Smooth muscle cell (in vitro differentiated cells): ENCODE measurements around the gene MKKS. TPM values are rescaled to one million over a fixed set of nuclear protein-coding genes. Genes with fewer than 3 reads are reported as not detected.

ENCODE experiments used
- DNase-seq: peaks from one replicate; lab custom pipeline; 2025; ENCODE audit not compliant: unreplicated experiment; lab: John Stamatoyannopoulos, UW
- H2AFZ ChIP-seq: fragments of 200-600 bp; sonication (generic); 2 replicates; pipeline ENCODE4 v1.6.0; 2016; ENCODE audit warnings: antibody characterized with exemption, low read depth, mild to moderate bottlenecking
- H3F3A ChIP-seq: fragments of 200-600 bp; sonication (generic); 2 replicates; pipeline ENCODE4 v1.6.0; 2017; ENCODE audit warnings: antibody characterized with exemption, low read depth
- H3K27ac ChIP-seq: fragments of 200-600 bp; sonication (generic); 2 replicates; pipeline ENCODE4 v1.5.1; 2016; ENCODE audit warnings: low read depth, mild to moderate bottlenecking
- H3K27me3 ChIP-seq: fragments of 200-600 bp; sonication (generic); 2 replicates; pipeline ENCODE4 v1.6.1; 2016; ENCODE audit warnings: low read depth, mild to moderate bottlenecking
- H3K36me3 ChIP-seq: fragments of 200-600 bp; sonication (generic); 2 replicates; pipeline ENCODE4 v1.5.1; 2016; ENCODE audit warnings: low read depth
- H3K4me1 ChIP-seq: fragments of 200-600 bp; sonication (generic); 2 replicates; pipeline ENCODE4 v1.5.1; 2016; ENCODE audit warnings: low read depth
- H3K4me2 ChIP-seq: fragments of 200-600 bp; sonication (generic); 2 replicates; pipeline ENCODE4 v1.6.0; 2016; ENCODE audit warnings: mild to moderate bottlenecking
- H3K4me3 ChIP-seq: fragments of 200-600 bp; sonication (generic); 2 replicates; pipeline ENCODE4 v1.5.1; 2016; ENCODE audit warnings: mild to moderate bottlenecking
- H3K79me2 ChIP-seq: fragments of 200-600 bp; sonication (generic); 2 replicates; pipeline ENCODE4 v1.6.0; 2016; ENCODE audit warnings: low read depth, mild to moderate bottlenecking
- H3K9ac ChIP-seq: fragments of 200-600 bp; sonication (generic); 2 replicates; pipeline ENCODE4 v1.6.0; 2016; ENCODE audit warnings: low read depth
- H3K9me3 ChIP-seq: fragments of 200-600 bp; sonication (generic); replicated peaks from 2 replicates; pipeline ENCODE4 v1.5.1; 2016; ENCODE audit warnings: low read depth
- H4K20me1 ChIP-seq: fragments of 200-600 bp; sonication (generic); 2 replicates; pipeline ENCODE4 v1.6.0; 2016; ENCODE audit warnings: low read depth
- CTCF ChIP-seq: fragments of 200-600 bp; sonication (generic); IDR thresholded peaks from 2 replicates; pipeline ENCODE4 v1.5.1; 2017; ENCODE audit warnings: borderline replicate concordance, mild to moderate bottlenecking, antibody characterized with exemption; ENCODE audit not compliant: insufficient read depth, poor library complexity, severe bottlenecking
- WGBS: methylation state at CpG from one replicate; pipeline ENCODE4 v1.1.7; 2016; ENCODE audit warnings: low lambda C conversion rate; 5-methylcytosine and 5-hydroxymethylcytosine counted together
- polyA plus RNA-seq: library from polyadenylated mRNA; unstranded; fragments of >200 nt; fragmentation: Nextera tagmentation; extraction: Ambion mirVana; gene quantifications from 2 replicates; pipeline ENCODE4 v1.2.1, GENCODE V29; 2016
- total RNA-seq: library from RNA; depleted of rRNA; stranded (reverse); fragments of >200 nt; gene quantifications from 2 replicates; pipeline ENCODE4 v1.2.3, GENCODE V29; 2014

Gene MKKS
- total and polyA plus RNA-seq, 2 experiments from 2014 or later = 15.6 to 19.8 TPM

- Histone ChIP-seq H3K4me1 (peaks cover 54% of the 10 kb centered on the region), H3K79me2 (no peaks in the 10 kb centered on the region), H4K20me1 (no peaks in the 10 kb centered on the region), H2AFZ (no peak overlapping the region), H3K27ac (peak overlapping the region; percentile 72), H3K4me3 (peak overlapping the region; percentile 6), H3K36me3 (no peaks in the 10 kb centered on the region), H3K4me2 (peak overlapping the region; percentile 67), H3K9ac (peak overlapping the region; percentile 29), H3K27me3 (no peaks in the 10 kb centered on the region), H3K9me3 (no peaks in the 10 kb centered on the region), H3F3A (peaks cover 19% of the 10 kb centered on the region)
- 26% methylated on average over 3 of the region's 3 CpGs for WGBS
- no peak for DNase-seq
- no peak for TF ChIP-seq CTCF
These were observed 32.8 kb upstream of the MKKS start for GRCh38 chr20:10466855-10467254.

DNA sequence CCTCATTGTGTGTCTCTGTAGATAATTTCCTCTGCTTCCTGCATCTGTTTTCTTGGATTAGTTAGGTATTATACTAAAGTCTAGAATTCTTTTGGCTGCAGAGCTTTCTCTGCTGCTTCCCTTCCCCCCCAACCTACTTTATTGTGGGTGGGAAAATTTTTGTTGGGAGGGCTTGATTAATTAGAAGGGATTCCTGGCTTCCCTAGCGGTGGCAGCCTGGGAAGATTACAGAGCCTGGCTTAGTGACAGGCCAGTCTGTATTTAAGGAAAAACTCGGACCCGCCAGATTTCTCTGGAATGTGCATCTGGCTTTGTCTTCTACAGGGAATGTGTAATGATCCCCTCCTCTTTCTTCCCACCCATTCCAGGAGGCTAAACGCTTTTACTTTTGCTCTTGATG is 32.3 kb upstream of the MKKS start:
- no peak for DNase-seq
- Histone ChIP-seq H3K9ac (peak overlapping the region; percentile 29), H3K36me3 (no peaks in the 10 kb centered on the region), H2AFZ (no peak overlapping the region), H3K4me2 (peak overlapping the region; percentile 67), H3F3A (peaks cover 19% of the 10 kb centered on the region), H3K79me2 (no peaks in the 10 kb centered on the region), H3K27ac (peak overlapping the region; percentile 72), H4K20me1 (no peaks in the 10 kb centered on the region), H3K27me3 (no peaks in the 10 kb centered on the region), H3K9me3 (no peaks in the 10 kb centered on the region), H3K4me3 (peak overlapping the region; percentile 6), H3K4me1 (peaks cover 54% of the 10 kb centered on the region)
- TF ChIP-seq CTCF = no peak
- 1% methylated on average over 4 of the region's 4 CpGs for WGBS

- TF ChIP-seq CTCF = no peak
- Histone ChIP-seq H3K4me1 (peaks cover 54% of the 10 kb centered on the region), H3K36me3 (no peaks in the 10 kb centered on the region), H3K9me3 (no peaks in the 10 kb centered on the region), H3K79me2 (peaks cover 5% of the 10 kb centered on the region), H3F3A (peaks cover 19% of the 10 kb centered on the region), H3K4me3 (no peak overlapping the region), H2AFZ (no peak overlapping the region), H3K4me2 (no peak overlapping the region), H3K9ac (no peak overlapping the region), H4K20me1 (no peaks in the 10 kb centered on the region), H3K27ac (no peak overlapping the region), H3K27me3 (no peaks in the 10 kb centered on the region)
- no peak for DNase-seq
- WGBS = 77% methylated on average over 3 of the region's 3 CpGs
These were observed 31.1 kb upstream of the MKKS start for GRCh38 chr20:10465135-10465534.

DNA sequence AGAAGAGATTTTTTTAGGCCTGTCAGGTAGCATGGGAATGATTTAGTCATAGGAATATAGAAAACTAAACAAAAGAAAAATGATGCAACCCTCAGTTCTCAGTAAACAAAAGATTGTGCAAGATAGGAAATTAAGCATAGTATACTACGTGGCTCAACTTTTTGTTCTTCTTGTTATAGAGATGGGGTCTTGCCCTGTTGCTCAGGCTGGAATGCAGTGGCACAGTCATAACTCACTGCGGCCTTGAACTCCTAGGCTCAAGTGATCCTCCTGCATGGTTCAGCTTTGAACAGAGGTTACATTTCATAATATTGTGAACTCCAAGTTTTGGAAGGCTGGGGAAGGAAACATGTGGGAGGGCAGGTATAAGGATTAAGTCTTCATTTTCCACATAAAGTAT is 29.6 kb upstream of the MKKS start:
- Histone ChIP-seq H2AFZ (no peak overlapping the region), H3K9me3 (no peaks in the 10 kb centered on the region), H3K4me1 (peaks cover 40% of the 10 kb centered on the region), H3K27ac (no peak overlapping the region), H3K79me2 (peaks cover 5% of the 10 kb centered on the region), H4K20me1 (no peaks in the 10 kb centered on the region), H3K27me3 (no peaks in the 10 kb centered on the region), H3K4me3 (no peak overlapping the region), H3F3A (peaks cover 15% of the 10 kb centered on the region), H3K36me3 (no peaks in the 10 kb centered on the region), H3K9ac (no peak overlapping the region), H3K4me2 (no peak overlapping the region)
- no peak for DNase-seq
- WGBS = 98% methylated on average over 2 of the region's 2 CpGs
- no peak for TF ChIP-seq CTCF
